H9 (cell line): ENCODE measurements around the gene NSUN7. TPM values are rescaled to one million over a fixed set of nuclear protein-coding genes. Genes with fewer than 3 reads are reported as not detected.

ENCODE experiments used
- DNase-seq: peaks from one replicate; pipeline ENCODE4 v3.0.0-alpha.2; 2017
- H2AFZ ChIP-seq: one replicate; pipeline ENCODE4 v1.6.1; 2013; ENCODE audit warnings: mild to moderate bottlenecking, low read length, control low read depth, moderate library complexity
- H2AK5ac ChIP-seq: 2 replicates; pipeline ENCODE4 v1.6.1; 2013; ENCODE audit warnings: low read length, control low read depth, mixed read lengths; ENCODE audit not compliant: insufficient read length
- H2BK120ac ChIP-seq: one replicate; pipeline ENCODE4 v1.6.1; 2013; ENCODE audit warnings: low read depth, mild to moderate bottlenecking, low read length, control low read depth, inconsistent platforms; ENCODE audit not compliant: poor library complexity, severe bottlenecking
- H2BK12ac ChIP-seq: 2 replicates; pipeline ENCODE4 v1.6.1; 2013; ENCODE audit warnings: low read length, control low read depth, mixed read lengths, low read depth; ENCODE audit not compliant: insufficient read length
- H2BK15ac ChIP-seq: 2 replicates; pipeline ENCODE4 v1.6.1; 2013; ENCODE audit warnings: low read depth, low read length, control low read depth
- H2BK20ac ChIP-seq: one replicate; pipeline ENCODE4 v1.6.1; 2013; ENCODE audit warnings: low read depth, mild to moderate bottlenecking, low read length, control low read depth, inconsistent platforms; ENCODE audit not compliant: poor library complexity, severe bottlenecking
- H2BK5ac ChIP-seq: 2 replicates; pipeline ENCODE4 v1.6.1; 2013; ENCODE audit warnings: low read length, control low read depth, mixed read lengths; ENCODE audit not compliant: insufficient read length
- H3K14ac ChIP-seq: 2 replicates; pipeline ENCODE4 v1.6.1; 2013; ENCODE audit warnings: low read length, control low read depth; ENCODE audit not compliant: insufficient read depth
- H3K18ac ChIP-seq: 2 replicates; pipeline ENCODE4 v1.6.1; 2013; ENCODE audit warnings: low read depth, mild to moderate bottlenecking, mixed read lengths, low read length, control low read depth; ENCODE audit not compliant: insufficient read length
- H3K23ac ChIP-seq: 2 replicates; pipeline ENCODE4 v1.6.1; 2013; ENCODE audit warnings: low read length, control low read depth, mixed read lengths, low read depth; ENCODE audit not compliant: insufficient read length
- H3K23me2 ChIP-seq: 2 replicates; pipeline ENCODE4 v1.6.1; 2013; ENCODE audit warnings: low read depth, mild to moderate bottlenecking, mixed read lengths, low read length, control low read depth; ENCODE audit not compliant: insufficient read length, poor library complexity, severe bottlenecking
- H3K27ac ChIP-seq: 2 replicates; pipeline ENCODE4 v1.5.1; 2013; ENCODE audit warnings: low read length, control low read depth, mixed read lengths, low read depth; ENCODE audit not compliant: insufficient read length
- H3K27me3 ChIP-seq: 2 replicates; pipeline ENCODE4 v1.6.1; 2013; ENCODE audit warnings: low read length, control low read depth, inconsistent platforms; ENCODE audit not compliant: insufficient read depth
- H3K4ac ChIP-seq: 2 replicates; pipeline ENCODE4 v1.6.1; 2013; ENCODE audit warnings: low read depth, mild to moderate bottlenecking, control low read depth, inconsistent platforms, low read length, moderate library complexity
- H3K4me1 ChIP-seq: 2 replicates; pipeline ENCODE4 v1.6.1; 2013; ENCODE audit warnings: low read length, control low read depth, inconsistent platforms; ENCODE audit not compliant: insufficient read depth
- H3K4me2 ChIP-seq: 2 replicates; pipeline ENCODE4 v1.6.1; 2013; ENCODE audit warnings: low read length, control low read depth, mixed read lengths; ENCODE audit not compliant: insufficient read length, insufficient read depth
- H3K56ac ChIP-seq: 2 replicates; pipeline ENCODE4 v1.6.1; 2013; ENCODE audit warnings: low read depth, mild to moderate bottlenecking, mixed read lengths, low read length, control low read depth; ENCODE audit not compliant: insufficient read length
- H3K79me1 ChIP-seq: 2 replicates; pipeline ENCODE4 v1.6.1; 2013; ENCODE audit warnings: low read depth, mild to moderate bottlenecking, moderate library complexity, low read length, control low read depth, inconsistent platforms; ENCODE audit not compliant: insufficient read depth, poor library complexity, severe bottlenecking
- H3K79me2 ChIP-seq: 2 replicates; pipeline ENCODE4 v1.6.1; 2013; ENCODE audit warnings: low read length, control low read depth, inconsistent platforms; ENCODE audit not compliant: insufficient read depth
- H3K9ac ChIP-seq: 2 replicates; pipeline ENCODE4 v1.6.1; 2013; ENCODE audit warnings: low read length, control low read depth, mixed read lengths; ENCODE audit not compliant: insufficient read length; ENCODE audit errors: extremely low read depth
- H3K9me3 ChIP-seq: one replicate; pipeline ENCODE4 v1.6.1; 2013; ENCODE audit warnings: low read depth, low read length, inconsistent platforms; ENCODE audit not compliant: control insufficient read depth
- H3T11ph ChIP-seq: one replicate; pipeline ENCODE4 v1.6.1; 2013; ENCODE audit warnings: mild to moderate bottlenecking, low read length, control low read depth, inconsistent platforms
- H4K20me1 ChIP-seq: one replicate; pipeline ENCODE4 v1.6.1; 2013; ENCODE audit not compliant: control insufficient read depth, insufficient read length, insufficient read depth
- H4K5ac ChIP-seq: 2 replicates; pipeline ENCODE4 v1.6.1; 2013; ENCODE audit warnings: low read depth, mild to moderate bottlenecking, mixed read lengths, low read length, control low read depth; ENCODE audit not compliant: insufficient read length
- H4K8ac ChIP-seq: replicated peaks from 2 replicates; pipeline ENCODE4 v1.6.1; 2013; ENCODE audit warnings: low read length, control low read depth, mixed read lengths, low read depth; ENCODE audit not compliant: insufficient read length
- H4K91ac ChIP-seq: 2 replicates; pipeline ENCODE4 v1.6.1; 2013; ENCODE audit warnings: low read depth, mild to moderate bottlenecking, moderate library complexity, mixed read lengths, low read length, control low read depth; ENCODE audit not compliant: insufficient read length
- H3K27ac Mint-ChIP-seq, 3 experiments: 2 replicates in 2 of 3; 3 replicates in 1 of 3; pipeline ENCODE4 v1.8.0; 2020 to 2021; ENCODE audit warnings: mixed read lengths in 3 of 3, mild to moderate bottlenecking in 1 of 3, moderate library complexity in 1 of 3
- H3K27me3 Mint-ChIP-seq: 2 replicates; pipeline ENCODE4 v1.8.0; 2021; ENCODE audit warnings: low read depth, mild to moderate bottlenecking, moderate library complexity, mixed read lengths
- H3K36me3 Mint-ChIP-seq, 3 experiments: 2 replicates in 2 of 3; 3 replicates in 1 of 3; pipeline ENCODE4 v1.8.0; 2020 to 2021; ENCODE audit warnings: low read depth in 3 of 3, mixed read lengths in 3 of 3; ENCODE audit not compliant: insufficient read depth in 1 of 3
- H3K4me1 Mint-ChIP-seq, 2 experiments: 2 replicates each; pipeline ENCODE4 v1.8.0; 2020; ENCODE audit warnings: mixed read lengths in 2 of 2
- H3K4me3 Mint-ChIP-seq, 2 experiments: 2 replicates in 1 of 2; 3 replicates in 1 of 2; pipeline ENCODE4 v1.8.0; 2020 to 2021; ENCODE audit warnings: mild to moderate bottlenecking in 2 of 2, mixed read lengths in 2 of 2, moderate library complexity in 1 of 2
- H3K9me3 Mint-ChIP-seq, 2 experiments: 2 replicates in 1 of 2; 3 replicates in 1 of 2; pipeline ENCODE4 v1.8.0; 2020; ENCODE audit warnings: mild to moderate bottlenecking in 2 of 2, mixed read lengths in 2 of 2, moderate library complexity in 1 of 2
- CTCF ChIP-seq: fragments of 200-600 bp; sonication (generic); conservative IDR thresholded peaks from 3 replicates; pipeline ENCODE4 v1.8.0; 2021; ENCODE audit warnings: antibody characterized with exemption, mild to moderate bottlenecking
- WGBS: extraction: QIAGEN DNeasy Blood & Tissue Kit; methylation state at CpG from one replicate; pipeline ENCODE4 v1.1.7; 2013; ENCODE audit warnings: missing lambda C conversion rate, low lambda C conversion rate, mixed read lengths; ENCODE audit not compliant: insufficient read length; ENCODE audit errors: extremely low coverage; 5-methylcytosine and 5-hydroxymethylcytosine counted together
- total RNA-seq: library from RNA; stranded (reverse); gene quantifications from 2 replicates; pipeline ENCODE4 v1.2.1, GENCODE V29; 2021

NSUN7 gene
- total RNA-seq, 1 experiment from 2014 or later = 15.9 TPM

- H3K18ac ChIP-seq = no peak overlapping the region
- H3T11ph ChIP-seq = no peak overlapping the region
- H2AFZ ChIP-seq = no peak overlapping the region
- no peak overlapping the region for H3K4me2 ChIP-seq
- H2BK20ac ChIP-seq = no peak overlapping the region
- H3K9me3 ChIP-seq = no peaks in the 10 kb centered on the region
- no peak for DNase-seq
- H3K4ac ChIP-seq = no peak overlapping the region
- H3K27ac ChIP-seq = no peak overlapping the region
- Mint-ChIP-seq H3K27me3 (no peaks in the 10 kb centered on the region), H3K4me1 (0 out of 4 replicates have a peak, but pooled peaks cover 0 to 3% of the 10 kb centered on the region in 2 experiments), H3K4me3 (no peak overlapping the region), H3K27ac (peak overlapping the region; percentile 9 to 51 (median 19); a peak in 3 of 7 replicates), H3K36me3 (peaks cover 31 to 64% (median 53%) of the 10 kb centered on the region in 3 experiments; a peak in 6 of 7 replicates), H3K9me3 (no peaks in the 10 kb centered on the region)
- H2BK120ac ChIP-seq = no peak overlapping the region
- no peaks in the 10 kb centered on the region for H4K20me1 ChIP-seq
- H4K8ac ChIP-seq = no peak overlapping the region
- H2AK5ac ChIP-seq = no peak overlapping the region
- no peak overlapping the region for H4K5ac ChIP-seq
- no peak overlapping the region for H2BK5ac ChIP-seq
- H3K56ac ChIP-seq = no peak overlapping the region
- H3K27me3 ChIP-seq = no peaks in the 10 kb centered on the region
- no peaks in the 10 kb centered on the region for H3K4me1 ChIP-seq
- H3K9ac ChIP-seq = no peak overlapping the region
- no peak for TF ChIP-seq CTCF
- no peak overlapping the region for H4K91ac ChIP-seq
- H3K23ac ChIP-seq = no peak overlapping the region
- H2BK15ac ChIP-seq = no peak overlapping the region
- no peaks in the 10 kb centered on the region for H3K79me1 ChIP-seq
- no CpG with 5 or more reads among the region's 11 CpGs for WGBS
- no peak overlapping the region for H3K14ac ChIP-seq
- no peaks in the 10 kb centered on the region for H3K23me2 ChIP-seq
- no peaks in the 10 kb centered on the region; the same call in 1 of the 2 replicates for H3K79me2 ChIP-seq
- H2BK12ac ChIP-seq = no peak overlapping the region
Measured at GRCh38 chr4:40832175-40832574, 82.4 kb downstream of the NSUN7 start.
